Right lobe of liver (tissue), 6 donors: Measurements from ENCODE around the gene PTPRM. TPM values are rescaled to one million over a fixed set of nuclear protein-coding genes. Genes with fewer than 3 reads are reported as not detected.

Source experiments
- ATAC-seq, 4 donors: fragments of 200-7000 bp; cut with Tn5 transposase; one replicate each; pipeline ENCODE4 v1.9.1; 2020; ENCODE audit warnings: mild to moderate bottlenecking in 4 of 4, moderate library complexity in 4 of 4
- DNase-seq, 3 donors: peaks; one replicate each; pipeline ENCODE4 v3.0.0-alpha.2; 2020
- H3K27ac ChIP-seq, 3 donors: fragments of 200-600 bp; one replicate each; pipeline ENCODE4 v1.8.0; 2022
- H3K27me3 ChIP-seq, 2 donors: fragments of 200-600 bp; one replicate each; pipeline ENCODE4 v1.8.0; 2022
- H3K36me3 ChIP-seq, 4 donors: fragments of 200-600 bp; sonication (generic) in 1 of 4; one replicate each; pipeline versions ENCODE4 v1.5.1 to v1.8.0; 2017 to 2022; ENCODE audit warnings: control low read depth in 1 of 4
- H3K4me1 ChIP-seq, 4 donors: fragments of 200-600 bp; sonication (generic) in 1 of 4; one replicate each; pipeline versions ENCODE4 v1.5.1 to v1.8.0; 2017 to 2022; ENCODE audit warnings: control low read depth in 1 of 4
- H3K4me3 ChIP-seq, 3 donors: fragments of 200-600 bp; one replicate each; pipeline ENCODE4 v1.8.0; 2022
- H3K9me3 ChIP-seq, 4 donors: fragments of 200-600 bp; sonication (generic) in 1 of 4; one replicate each; pipeline versions ENCODE4 v1.5.1 to v1.8.0; 2017 to 2022; ENCODE audit warnings: control low read depth in 1 of 4
- CTCF ChIP-seq, 4 donors: fragments of 200-600 bp in 3 of 4; fragments of 450-650 bp in 1 of 4; IDR thresholded peaks; one replicate each; pipeline versions ENCODE4 v1.5.1 to v1.8.0; 2016 to 2022; ENCODE audit warnings: antibody characterized with exemption in 4 of 4, mild to moderate bottlenecking in 2 of 4
- POLR2A ChIP-seq: fragments of 450-650 bp; IDR thresholded peaks from one replicate; pipeline ENCODE4 v1.6.1; 2017; ENCODE audit warnings: antibody characterized with exemption, mild to moderate bottlenecking
- WGBS: methylation state at CpG from one replicate; pipeline ENCODE4 v1.1.6; 2018; ENCODE audit warnings: low coverage, low lambda C conversion rate; ENCODE audit not compliant: insufficient coverage; ENCODE audit errors: missing lambda C conversion rate; 5-methylcytosine and 5-hydroxymethylcytosine counted together
- intact Hi-C, 2 donors: fragments of 100-400 bp; cut with DNase I; formaldehyde crosslinking; loops; one replicate each; pipeline versions ENCODE4 v1.11.2 to v1.14.1; 2022
- total RNA-seq, 6 experiments: library from RNA; depleted of rRNA in 2 of 6; stranded (reverse); fragments of >200 nt in 2 of 6; fragmentation: NEBNext Ultra II Directional in 3 of 6; extraction: Animal tissue kit (Norgen Biotek cat#: 25700) in 3 of 6; gene quantifications; one replicate each; pipeline versions ENCODE4 v1.1.0 to v1.2.4, GENCODE V29; 2016 to 2023
- donor health status: DM: no; HTN: yes; CAD: no.
- donor health status: DM: no; HTN: no; CAD: no.
- donor health status: DM: no; HTN: no; CAD: no.
- donor health status: DM: no; HTN: yes; CAD: no.
- donor health status: DM: no; HTN: yes; CAD: no.

Gene PTPRM
- total RNA-seq, 6 experiments from 2014 or later = 15.1 to 45.7 (median 26.5) TPM

- ATAC-seq = no peak
- DNase-seq = no peak
- H3K27me3 ChIP-seq = no peaks in the 10 kb centered on the region
- no peak overlapping the region for H3K4me3 ChIP-seq
- H3K36me3 ChIP-seq = no peaks in the 10 kb centered on the region
- H3K4me1 ChIP-seq = peaks cover 0 to 4% (median 0%) of the 10 kb centered on the region in 4 donors
- no peak overlapping the region for H3K27ac ChIP-seq
- no peak for TF ChIP-seq CTCF (IDR thresholded peaks at IDR 0.05)
- no peak for TF ChIP-seq POLR2A
- 93% methylated on average over 5 of the region's 5 CpGs for WGBS
- intact Hi-C loops = no loop called here
- H3K9me3 ChIP-seq = no peaks in the 10 kb centered on the region
Measured at GRCh38 chr18:8362863-8363262, 795.7 kb downstream of the PTPRM start.

GRCh38 chr18:8364385-8364784, 797.3 kb downstream of the PTPRM start:
- no peak for DNase-seq
- WGBS = 82% methylated on average over 2 of the region's 2 CpGs
- intact Hi-C loops = no loop called here
- Histone ChIP-seq H3K4me1 (peaks cover 0 to 4% (median 0%) of the 10 kb centered on the region in 4 donors), H3K27ac (no peak overlapping the region), H3K36me3 (no peaks in the 10 kb centered on the region), H3K9me3 (no peaks in the 10 kb centered on the region), H3K27me3 (no peaks in the 10 kb centered on the region), H3K4me3 (no peak overlapping the region)
- TF ChIP-seq POLR2A (no peak), CTCF (IDR thresholded peaks at IDR 0.05) (no peak)
- no peak for ATAC-seq

GRCh38 chr18:8365006-8365405, 797.9 kb downstream of the PTPRM start:
- Histone ChIP-seq H3K27me3 (no peaks in the 10 kb centered on the region), H3K4me1 (peaks cover 0 to 4% (median 0%) of the 10 kb centered on the region in 4 donors), H3K27ac (no peak overlapping the region), H3K36me3 (no peaks in the 10 kb centered on the region), H3K9me3 (no peaks in the 10 kb centered on the region), H3K4me3 (no peak overlapping the region)
- 72% methylated on average over 2 of the region's 5 CpGs for WGBS
- no peak for DNase-seq
- TF ChIP-seq POLR2A (no peak), CTCF (IDR thresholded peaks at IDR 0.05) (no peak)
- intact Hi-C loops = no loop called here
- ATAC-seq = no peak

GRCh38 chr18:8365528-8365927, 798.4 kb downstream of the PTPRM start:
- ATAC-seq = no peak
- Histone ChIP-seq H3K9me3 (no peaks in the 10 kb centered on the region), H3K27me3 (no peaks in the 10 kb centered on the region), H3K4me3 (no peak overlapping the region), H3K27ac (no peak overlapping the region), H3K4me1 (peaks cover 0 to 4% (median 0%) of the 10 kb centered on the region in 4 donors), H3K36me3 (no peaks in the 10 kb centered on the region)
- WGBS = 83% methylated on average over 1 of the region's 2 CpGs
- intact Hi-C loops = no loop called here
- TF ChIP-seq CTCF (IDR thresholded peaks at IDR 0.05) (no peak), POLR2A (no peak)
- DNase-seq = no peak

- DNase-seq (no peak), ATAC-seq (no peak)
- no peak overlapping the region for H3K27ac ChIP-seq
- intact Hi-C loops = no loop called here
- H3K36me3 ChIP-seq = no peaks in the 10 kb centered on the region
- no peak overlapping the region for H3K4me3 ChIP-seq
- no CpG with 5 or more reads among the region's 5 CpGs for WGBS
- H3K4me1 ChIP-seq = peaks cover 0 to 4% (median 0%) of the 10 kb centered on the region in 4 donors
- TF ChIP-seq POLR2A (no peak), CTCF (IDR thresholded peaks at IDR 0.05) (no peak)
- no peaks in the 10 kb centered on the region for H3K27me3 ChIP-seq
- H3K9me3 ChIP-seq = no peaks in the 10 kb centered on the region
Measured at GRCh38 chr18:8366070-8366469, 799.0 kb downstream of the PTPRM start.
